Calu3 (cell line): ENCODE results near the gene LAIR1. TPM values are rescaled to one million over a fixed set of nuclear protein-coding genes. Genes with fewer than 3 reads are reported as not detected.

ENCODE experiments used
- BruUV-seq: library from RNA; stranded (reverse); fragments of 400-500 nt; replicated peaks from 2 replicates; lab custom pipeline; 2021; lab: Mats Ljungman, UMichigan
- CTCF ChIA-PET: fragments of 300-600 bp; sonication (Branson Sonifier 250); formaldehyde crosslinking; loops from one replicate; lab custom pipeline; 2022; ENCODE audit warnings: antibody characterized with exemption; lab: Charles Lee
- DNase-seq: peaks from one replicate; pipeline ENCODE4 v3.0.0; 2022
- H3K27ac Mint-ChIP-seq: one replicate; pipeline ENCODE4 v1.8.0; 2022; ENCODE audit warnings: mixed read lengths; ENCODE audit not compliant: unreplicated experiment
- H3K27me3 Mint-ChIP-seq: one replicate; pipeline ENCODE4 v1.8.0; 2022; ENCODE audit warnings: mixed read lengths; ENCODE audit not compliant: unreplicated experiment
- H3K36me3 Mint-ChIP-seq: one replicate; pipeline ENCODE4 v1.8.0; 2022; ENCODE audit warnings: mild to moderate bottlenecking, moderate library complexity, mixed read lengths; ENCODE audit not compliant: insufficient read depth, unreplicated experiment
- H3K4me1 Mint-ChIP-seq: one replicate; pipeline ENCODE4 v1.8.0; 2022; ENCODE audit warnings: mild to moderate bottlenecking, low read depth, mixed read lengths; ENCODE audit not compliant: unreplicated experiment
- H3K4me3 Mint-ChIP-seq: one replicate; pipeline ENCODE4 v1.8.0; 2022; ENCODE audit warnings: mild to moderate bottlenecking, low read depth, moderate library complexity, mixed read lengths; ENCODE audit not compliant: unreplicated experiment
- H3K9me3 Mint-ChIP-seq: one replicate; pipeline ENCODE4 v1.8.0; 2022; ENCODE audit warnings: low read depth, mixed read lengths; ENCODE audit not compliant: unreplicated experiment
- CTCF ChIP-seq: fragments of 200-600 bp; IDR thresholded peaks from one replicate; pipeline ENCODE4 v1.8.0; 2022; ENCODE audit warnings: antibody characterized with exemption; ENCODE audit not compliant: unreplicated experiment
- intact Hi-C: fragments of 100-400 bp; cut with micrococcal nuclease; formaldehyde crosslinking; loops from one replicate; pipeline ENCODE4 v1.10.0; 2022; ENCODE audit not compliant: unreplicated experiment
- total RNA-seq: library from RNA; stranded (reverse); gene quantifications from 2 replicates; pipeline ENCODE4 v1.2.3, GENCODE V29; 2022

The LAIR1 gene
- total RNA-seq, 1 experiment from 2014 or later, result 0.83 TPM

- peaks cover 93% of the 10 kb centered on the region for H3K27me3 Mint-ChIP-seq
- H3K4me1 Mint-ChIP-seq, result no peaks in the 10 kb centered on the region
- no peaks in the 10 kb centered on the region for H3K9me3 Mint-ChIP-seq
These were observed 46.8 kb downstream of the LAIR1 start for GRCh38 chr19:54317965-54318240.

GRCh38 chr19:54317108-54317964, 47.4 kb downstream of the LAIR1 start:
- peaks cover 94% of the 10 kb centered on the region for H3K27me3 Mint-ChIP-seq
- no peaks in the 10 kb centered on the region for H3K36me3 Mint-ChIP-seq
- H3K4me3 Mint-ChIP-seq, result no peak overlapping the region
- no peak for DNase-seq
- CTCF ChIA-PET, result no interaction called here
- no peaks in the 10 kb centered on the region for H3K4me1 Mint-ChIP-seq
- BruUV-seq, result no TSS peak
- intact Hi-C loops, result no loop called here
- no peak for TF ChIP-seq CTCF
- no peaks in the 10 kb centered on the region for H3K9me3 Mint-ChIP-seq
- H3K27ac Mint-ChIP-seq, result no peak overlapping the region

More at GRCh38 chr19:54317965-54318240, 46.8 kb downstream of the LAIR1 start:
- no peaks in the 10 kb centered on the region for H3K36me3 Mint-ChIP-seq
- DNase-seq, result no peak
- no peak overlapping the region for H3K27ac Mint-ChIP-seq
- no peak for TF ChIP-seq CTCF
- intact Hi-C loops, result no loop called here
- CTCF ChIA-PET, result no interaction called here
- H3K4me3 Mint-ChIP-seq, result no peak overlapping the region
- BruUV-seq, result no TSS peak

GRCh38 chr19:54316746-54317107, 48.0 kb downstream of the LAIR1 start:
- no peaks in the 10 kb centered on the region for H3K9me3 Mint-ChIP-seq
- no TSS peak for BruUV-seq
- no peak overlapping the region for H3K4me3 Mint-ChIP-seq
- H3K36me3 Mint-ChIP-seq, result no peaks in the 10 kb centered on the region
- DNase-seq, result peak; percentile 23
- TF ChIP-seq CTCF, result no peak
- H3K27me3 Mint-ChIP-seq, result peaks cover 94% of the 10 kb centered on the region
- intact Hi-C loops, result no loop called here
- H3K4me1 Mint-ChIP-seq, result no peaks in the 10 kb centered on the region
- H3K27ac Mint-ChIP-seq, result no peak overlapping the region
- CTCF ChIA-PET, result no interaction called here

GRCh38 chr19:54315956-54316355, 48.8 kb downstream of the LAIR1 start:
- Mint-ChIP-seq H3K27ac (no peak overlapping the region), H3K9me3 (no peaks in the 10 kb centered on the region), H3K4me3 (no peak overlapping the region), H3K36me3 (no peaks in the 10 kb centered on the region), H3K27me3 (peaks cover 94% of the 10 kb centered on the region), H3K4me1 (no peaks in the 10 kb centered on the region)
- intact Hi-C loops, result no loop called here
- CTCF ChIA-PET, result interaction anchor here (0.6 kb wide), 1 partner anchor 86 kb away, joined by 3 read pairs; no protein-coding TSS in a partner anchor
- DNase-seq, result no peak
- no peak for TF ChIP-seq CTCF
- no TSS peak for BruUV-seq
